BLaER1 treated with 17β-estradiol and CSF1 and Interleukin-3, amounts not matched to agents 10 nM and 100 nM (cell line): ENCODE measurements around the gene PTCHD1.
A peak's percentile ranks its signal among the peaks of the same experiment; 100 is the strongest.

Experiments used
- H3K27ac ChIP-seq, 11 experiments: shearing (Covaris generic); formaldehyde crosslinking; 2 replicates each; pipeline ENCODE4 v1.8.1; 2022
- H3K27me3 ChIP-seq, 11 experiments: shearing (Covaris generic); formaldehyde crosslinking; 2 replicates each; pipeline ENCODE4 v1.8.1; 2022
- H3K36me3 ChIP-seq, 11 experiments: shearing (Covaris generic); formaldehyde crosslinking; 2 replicates each; pipeline ENCODE4 v1.8.1; 2022
- H3K4me1 ChIP-seq, 10 experiments: shearing (Covaris generic); formaldehyde crosslinking; 2 replicates each; pipeline ENCODE4 v1.8.1; 2022
- H3K4me2 ChIP-seq, 11 experiments: shearing (Covaris generic); formaldehyde crosslinking; 2 replicates each; pipeline ENCODE4 v1.8.1; 2022
- H3K4me3 ChIP-seq, 10 experiments: shearing (Covaris generic); formaldehyde crosslinking; 2 replicates each; pipeline ENCODE4 v1.8.1; 2022
- H3K9ac ChIP-seq, 11 experiments: shearing (Covaris generic); formaldehyde crosslinking; 2 replicates each; pipeline ENCODE4 v1.8.1; 2022
- H3K9me3 ChIP-seq, 11 experiments: shearing (Covaris generic); formaldehyde crosslinking; replicated peaks in 1 of 11; 2 replicates each; pipeline ENCODE4 v1.8.1; 2022
- H4K20me1 ChIP-seq, 11 experiments: shearing (Covaris generic); formaldehyde crosslinking; 2 replicates each; pipeline ENCODE4 v1.8.1; 2022
- Cebpa-rat ChIP-seq, 11 experiments: shearing (Covaris generic); IDR thresholded peaks; 2 replicates each; pipeline ENCODE4 v1.8.1; 2022

The PTCHD1 gene

DNA sequence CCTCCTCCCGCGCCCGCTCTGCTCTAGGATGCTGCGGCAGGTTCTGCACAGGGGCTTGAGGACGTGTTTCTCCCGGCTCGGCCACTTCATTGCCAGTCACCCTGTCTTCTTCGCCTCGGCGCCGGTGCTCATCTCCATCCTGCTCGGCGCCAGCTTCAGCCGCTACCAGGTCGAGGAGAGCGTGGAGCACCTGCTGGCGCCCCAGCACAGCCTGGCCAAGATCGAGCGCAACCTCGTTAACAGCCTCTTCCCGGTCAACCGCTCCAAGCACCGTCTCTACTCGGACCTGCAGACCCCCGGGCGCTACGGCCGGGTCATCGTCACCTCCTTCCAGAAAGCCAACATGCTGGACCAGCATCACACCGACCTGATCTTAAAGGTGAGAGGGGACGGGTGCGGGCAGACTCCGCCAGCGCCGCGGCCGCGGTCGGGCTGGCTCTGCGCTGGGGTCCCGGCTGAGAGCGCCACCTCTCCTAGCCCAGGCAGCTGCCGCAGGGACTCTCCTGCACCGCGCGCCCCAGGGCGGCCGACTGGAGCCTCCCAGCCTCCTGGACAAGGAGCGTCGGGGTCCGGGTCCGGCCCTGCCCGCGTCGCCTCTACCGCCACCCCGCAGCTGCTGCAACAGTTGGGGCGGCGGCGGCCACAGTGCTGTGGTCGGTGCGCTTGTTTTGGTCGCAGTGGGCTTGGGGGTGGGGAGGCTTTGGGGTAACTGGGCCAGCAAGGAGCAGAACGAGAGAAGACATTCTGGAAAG is at the start of gene PTCHD1:
TSS of gene PTCHD1 (plus strand) at position 2 of the 752 bp plus-strand sequence. CDS start at position 29, 27 bp downstream.
- Histone ChIP-seq H3K27ac (no peak within 1 kb of the TSS), H3K9me3 (peaks cover 15 to 41% (median 34%) of the 10 kb centered on the region in 11 experiments), H3K36me3 (no peaks in the 10 kb centered on the region), H3K4me1 (peaks cover 0 to 7% (median 5%) of the 10 kb centered on the region in 10 experiments; a peak in 3 of 20 replicates), H3K4me3 (peak within 1 kb of the TSS; percentile 40 to 66 (median 56)), H3K4me2 (peak within 1 kb of the TSS; percentile 66 to 88 (median 82)), H4K20me1 (peaks cover 0 to 8% (median 0%) of the 10 kb centered on the region in 11 experiments; a peak in 4 of 22 replicates), H3K9ac (no peak within 1 kb of the TSS; a peak in 1 of 22 replicates), H3K27me3 (peaks cover 70 to 83% (median 80%) of the 10 kb centered on the region in 11 experiments)
- no peak for TF ChIP-seq Cebpa-rat (IDR thresholded peaks at IDR 0.05)

DNA sequence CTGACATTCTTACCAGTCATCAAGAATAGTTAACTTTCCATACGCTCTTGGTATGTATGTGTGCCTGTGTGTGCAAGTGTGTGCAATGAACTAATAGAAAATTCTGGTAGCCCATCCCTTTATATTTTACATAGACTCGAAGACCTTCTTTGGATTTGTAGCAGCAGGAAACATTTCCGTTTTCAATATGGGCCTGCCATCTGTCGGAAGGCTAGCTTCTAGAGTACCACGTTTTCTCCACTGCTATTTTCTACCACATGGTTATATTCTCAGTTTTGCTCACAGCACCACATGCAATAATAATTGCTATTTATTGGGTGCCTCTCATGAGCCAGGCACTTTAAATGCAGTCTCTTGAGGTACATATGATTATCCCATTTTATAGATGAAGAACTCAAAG is 47.9 kb upstream of the PTCHD1 start:
- no peak for TF ChIP-seq Cebpa-rat (IDR thresholded peaks at IDR 0.05)
- no peaks in the 10 kb centered on the region for H3K9me3 ChIP-seq
- no peak overlapping the region for H3K9ac ChIP-seq
- no peak overlapping the region for H3K27ac ChIP-seq
- H3K27me3 ChIP-seq: no peaks in the 10 kb centered on the region
- H3K36me3 ChIP-seq: no peaks in the 10 kb centered on the region
- no peaks in the 10 kb centered on the region for H4K20me1 ChIP-seq
- peaks cover 0 to 5% (median 4%) of the 10 kb centered on the region in 10 experiments; a peak in 4 of 20 replicates for H3K4me1 ChIP-seq
- H3K4me2 ChIP-seq: no peak overlapping the region
- no peak overlapping the region for H3K4me3 ChIP-seq

DNA sequence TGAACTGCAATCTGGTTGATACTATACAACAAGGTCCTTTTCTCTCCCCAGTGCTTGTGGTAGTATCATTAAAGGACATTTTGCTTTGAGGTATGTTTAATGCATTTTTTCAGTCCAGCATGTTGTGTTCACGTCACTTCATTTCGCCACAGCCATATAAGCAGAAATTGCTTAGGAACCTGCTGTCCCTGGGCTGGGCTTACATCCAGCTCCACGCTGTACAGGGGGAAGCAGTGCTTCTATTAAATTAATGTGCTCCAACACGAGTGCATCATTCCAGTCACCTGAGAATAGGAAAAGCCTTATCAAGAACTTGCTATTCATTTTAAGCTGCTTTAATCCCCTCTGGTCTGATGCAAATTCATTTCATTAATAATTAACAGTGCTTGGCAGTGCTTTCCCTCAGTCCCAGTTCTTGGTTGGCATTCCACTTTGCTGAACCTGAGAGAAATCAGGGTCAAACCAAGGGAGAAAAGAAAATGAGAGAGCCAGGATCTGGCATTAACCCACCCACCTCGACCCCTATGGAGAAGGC is 47.4 kb upstream of the PTCHD1 start:
- H3K9ac ChIP-seq: no peak overlapping the region
- no peaks in the 10 kb centered on the region for H3K27me3 ChIP-seq
- H3K36me3 ChIP-seq: no peaks in the 10 kb centered on the region
- H3K4me3 ChIP-seq: no peak overlapping the region
- H3K27ac ChIP-seq: no peak overlapping the region
- H3K4me2 ChIP-seq: no peak overlapping the region
- TF ChIP-seq Cebpa-rat (IDR thresholded peaks at IDR 0.05): no peak
- peaks cover 0 to 5% (median 4%) of the 10 kb centered on the region in 10 experiments; a peak in 4 of 20 replicates for H3K4me1 ChIP-seq
- H4K20me1 ChIP-seq: no peaks in the 10 kb centered on the region
- no peaks in the 10 kb centered on the region for H3K9me3 ChIP-seq

DNA sequence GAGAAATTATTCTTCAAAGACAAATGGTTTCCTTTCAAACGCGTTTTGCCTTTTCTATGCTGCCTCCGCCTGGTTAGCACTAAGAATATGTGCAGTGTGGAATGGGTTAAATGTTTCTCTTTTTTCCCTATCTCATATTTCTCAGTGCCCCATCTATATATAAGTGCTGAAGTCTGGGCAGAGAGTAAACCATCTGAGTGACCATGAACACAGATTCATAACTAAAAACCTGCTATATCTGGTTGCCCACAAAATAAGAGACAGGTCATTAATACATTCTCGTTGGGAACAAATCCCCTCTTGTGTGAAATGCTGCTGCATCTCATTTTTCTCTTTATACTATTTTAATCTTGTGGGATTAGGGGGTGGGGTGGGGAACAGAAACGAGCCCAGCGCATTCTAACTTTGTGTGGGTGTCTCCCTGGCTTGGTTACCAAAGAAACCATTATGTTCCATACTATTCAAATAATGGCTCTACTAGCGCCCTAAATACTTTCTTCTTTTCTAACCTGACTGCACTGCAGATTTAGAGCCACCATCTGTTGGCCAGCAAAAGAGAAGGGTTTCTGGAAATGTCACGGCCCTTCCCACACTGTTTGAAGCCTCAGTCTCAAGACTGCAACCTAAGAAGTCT is 42.2 kb upstream of the PTCHD1 start:
- H3K27ac ChIP-seq: no peak overlapping the region
- no peaks in the 10 kb centered on the region for H3K9me3 ChIP-seq
- H3K4me1 ChIP-seq: peaks cover 0 to 9% (median 5%) of the 10 kb centered on the region in 10 experiments; a peak in 4 of 20 replicates
- peak overlapping the region in 4 of 11 experiments; percentile 5 to 25 (median 8); a peak in 3 of 22 replicates for H3K4me2 ChIP-seq
- no peaks in the 10 kb centered on the region for H4K20me1 ChIP-seq
- H3K9ac ChIP-seq: no peak overlapping the region
- TF ChIP-seq Cebpa-rat (IDR thresholded peaks at IDR 0.05): no peak
- no peaks in the 10 kb centered on the region for H3K27me3 ChIP-seq
- H3K36me3 ChIP-seq: no peaks in the 10 kb centered on the region
- no peak overlapping the region for H3K4me3 ChIP-seq

DNA sequence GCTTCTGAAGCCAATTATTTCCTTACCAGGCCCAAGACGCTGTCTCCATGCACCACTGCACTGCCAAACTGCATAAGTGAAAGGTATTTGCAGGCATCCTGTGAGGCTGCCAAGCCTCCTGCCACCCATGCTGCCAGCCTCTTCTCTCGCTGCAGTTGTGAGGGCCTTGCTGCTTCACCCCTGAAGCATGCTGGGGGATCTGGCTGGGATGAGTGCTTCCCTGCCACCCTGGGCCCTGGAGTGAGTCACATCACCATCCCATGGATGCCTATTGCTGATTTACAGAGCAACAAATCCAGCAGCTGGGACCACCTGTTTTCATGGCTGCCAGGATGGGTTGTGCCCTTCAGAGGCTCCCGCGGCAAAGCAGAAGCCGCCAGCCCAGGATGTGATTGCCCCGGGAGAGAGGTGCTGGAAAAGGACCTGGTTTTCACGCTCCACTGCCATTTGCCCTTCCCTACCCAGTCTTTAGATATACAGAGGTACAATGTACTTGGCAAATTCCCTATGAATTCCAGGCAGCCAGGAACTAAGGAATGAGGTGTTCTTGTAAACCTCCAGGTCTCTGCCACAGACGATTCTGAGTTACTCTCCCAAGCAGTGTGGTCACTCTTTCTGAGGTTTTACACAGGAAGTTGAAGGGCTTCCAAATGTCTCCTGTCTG is 41.5 kb upstream of the PTCHD1 start:
- Histone ChIP-seq H3K27ac (no peak overlapping the region), H3K36me3 (no peaks in the 10 kb centered on the region), H3K4me3 (no peak overlapping the region), H3K9ac (no peak overlapping the region), H4K20me1 (no peaks in the 10 kb centered on the region), H3K4me2 (peak overlapping the region in 4 of 11 experiments; percentile 5 to 25 (median 8); a peak in 3 of 22 replicates), H3K9me3 (no peaks in the 10 kb centered on the region), H3K4me1 (peaks cover 0 to 9% (median 5%) of the 10 kb centered on the region in 10 experiments; a peak in 4 of 20 replicates), H3K27me3 (no peaks in the 10 kb centered on the region)
- no peak for TF ChIP-seq Cebpa-rat (IDR thresholded peaks at IDR 0.05)

- Histone ChIP-seq H3K27me3 (no peaks in the 10 kb centered on the region), H3K36me3 (no peaks in the 10 kb centered on the region), H3K4me2 (no peak overlapping the region), H3K9me3 (no peaks in the 10 kb centered on the region), H3K27ac (no peak overlapping the region), H3K4me1 (no peaks in the 10 kb centered on the region), H3K4me3 (no peak overlapping the region), H3K9ac (no peak overlapping the region), H4K20me1 (no peaks in the 10 kb centered on the region)
- no peak for TF ChIP-seq Cebpa-rat (IDR thresholded peaks at IDR 0.05)
Measured at GRCh38 chrX:23304881-23305280, 29.8 kb upstream of the PTCHD1 start.

- Histone ChIP-seq H3K27me3 (no peaks in the 10 kb centered on the region), H3K4me2 (no peak overlapping the region), H4K20me1 (no peaks in the 10 kb centered on the region), H3K36me3 (no peaks in the 10 kb centered on the region), H3K4me1 (no peaks in the 10 kb centered on the region), H3K9me3 (no peaks in the 10 kb centered on the region), H3K4me3 (no peak overlapping the region), H3K27ac (no peak overlapping the region), H3K9ac (no peak overlapping the region)
- TF ChIP-seq Cebpa-rat (IDR thresholded peaks at IDR 0.05): no peak
Measured at GRCh38 chrX:23311731-23312130, 22.9 kb upstream of the PTCHD1 start.

DNA sequence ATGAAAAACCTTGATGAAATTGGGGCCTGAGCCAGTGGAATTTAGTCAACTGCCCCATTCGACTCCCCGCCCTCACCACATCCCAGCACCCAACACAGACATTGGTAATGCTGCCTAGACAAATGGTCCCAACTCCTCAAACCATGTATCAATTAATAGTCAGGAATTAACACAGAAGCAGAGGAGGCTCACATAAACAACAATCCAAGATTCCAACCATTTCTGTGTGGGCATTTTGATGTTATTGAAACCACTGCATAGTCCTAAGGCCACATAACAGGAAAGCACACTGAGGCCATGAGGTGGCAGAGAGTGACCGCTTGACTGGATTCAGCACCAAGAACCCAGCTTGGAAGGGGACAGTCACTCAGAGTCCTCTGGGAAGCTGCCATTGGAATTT is 22.5 kb upstream of the PTCHD1 start:
- no peaks in the 10 kb centered on the region for H4K20me1 ChIP-seq

More for the DNA sequence above, 22.5 kb upstream of the PTCHD1 start:
- TF ChIP-seq Cebpa-rat (IDR thresholded peaks at IDR 0.05): no peak
- Histone ChIP-seq H3K4me1 (no peaks in the 10 kb centered on the region), H3K27ac (no peak overlapping the region), H3K4me3 (no peak overlapping the region), H3K36me3 (no peaks in the 10 kb centered on the region), H3K4me2 (no peak overlapping the region), H3K9ac (no peak overlapping the region), H3K27me3 (no peaks in the 10 kb centered on the region), H3K9me3 (no peaks in the 10 kb centered on the region)
